ENCODE results near the gene PCDHB1. TPM values are rescaled to one million over a fixed set of nuclear protein-coding genes. Genes with fewer than 3 reads are reported as not detected.
A peak's percentile ranks its signal among the peaks of the same experiment; 100 is the strongest.
"Not testable (repeated sequence)": the region's sequence is repeated elsewhere in the genome, so short reads cannot be mapped to it uniquely, and the experiment has no call there.

The PCDHB1 gene
- total RNA-seq, 1 donor from 2014 or later = 0.12 TPM

- Histone ChIP-seq H3K36me3 (no peaks in the 10 kb centered on the region), H3K4me3 (peak within 1 kb of the TSS; percentile 27), H3K27ac (no peak within 1 kb of the TSS), H3K27me3 (peaks cover under 1% of the 10 kb centered on the region), H3K9me3 (peaks cover 11% of the 10 kb centered on the region), H3K4me1 (no peaks in the 10 kb centered on the region)
- DNase-seq (peak; percentile 51), ATAC-seq (peak; percentile 53)
- TF ChIP-seq CTCF (IDR thresholded peaks at IDR 0.05) = peak; percentile 37
- intact Hi-C loops (cut with DNase I) = no loop called here
Observed at GRCh38 chr5:141100243-141100805, 49.1 kb downstream of the PCDHB1 start, which contains the start of gene PCDHB3. Gene PCDHB3, plus strand, starts transcription at chr5:141100473. Its CDS starts 177 bp downstream, at chr5:141100650.

GRCh38 chr5:141101059-141101458 is 49.9 kb downstream of the PCDHB1 start:
- intact Hi-C loops (cut with DNase I) = no loop called here
- peaks cover 11% of the 10 kb centered on the region for H3K9me3 ChIP-seq
- DNase-seq (no peak), ATAC-seq (no peak)
- peak overlapping the region; percentile 27 for H3K4me3 ChIP-seq
- no peak for TF ChIP-seq CTCF (IDR thresholded peaks at IDR 0.05)
- H3K27me3 ChIP-seq = no peaks in the 10 kb centered on the region
- H3K36me3 ChIP-seq = no peaks in the 10 kb centered on the region
- H3K27ac ChIP-seq = no peak overlapping the region
- H3K4me1 ChIP-seq = no peaks in the 10 kb centered on the region

- DNase-seq; intact Hi-C loops (cut with DNase I); H3K4me3 ChIP-seq; H3K36me3 ChIP-seq; H3K27ac ChIP-seq; H3K27me3 ChIP-seq; H3K4me1 ChIP-seq; ATAC-seq: not testable (repeated sequence)
- peaks cover 11% of the 10 kb centered on the region for H3K9me3 ChIP-seq
Observed at GRCh38 chr5:141102070-141102469, 50.9 kb downstream of the PCDHB1 start.

GRCh38 chr5:141102471-141102870 is 51.3 kb downstream of the PCDHB1 start:
- DNase-seq; ATAC-seq; intact Hi-C loops (cut with DNase I); H3K27me3 ChIP-seq; H3K36me3 ChIP-seq; H3K27ac ChIP-seq; H3K4me1 ChIP-seq; H3K4me3 ChIP-seq: not testable (repeated sequence)
- peaks cover 11% of the 10 kb centered on the region for H3K9me3 ChIP-seq

- Histone ChIP-seq H3K27ac (no peak overlapping the region), H3K4me3 (no peak overlapping the region), H3K9me3 (peaks cover 11% of the 10 kb centered on the region), H3K4me1 (no peaks in the 10 kb centered on the region), H3K27me3 (no peaks in the 10 kb centered on the region), H3K36me3 (no peaks in the 10 kb centered on the region)
- ATAC-seq (no peak), DNase-seq (no peak)
- TF ChIP-seq CTCF (IDR thresholded peaks at IDR 0.05) = no peak
- intact Hi-C loops (cut with DNase I) = no loop called here
Observed at GRCh38 chr5:141105350-141105749, 54.2 kb downstream of the PCDHB1 start.

Other genes starting within 250 kb of the PCDHB1 start
- gene PCDHA4, start 244.3 kb upstream of the PCDHB1 start, total RNA-seq = 1.1 TPM
- gene PCDHA5, start 229.8 kb upstream of the PCDHB1 start, total RNA-seq = 0.43 TPM
- 0.64 TPM for gene PCDHA6, start 223.4 kb upstream of the PCDHB1 start, total RNA-seq
- 0.35 TPM for gene PCDHA7, start 217.1 kb upstream of the PCDHB1 start, total RNA-seq
- 0.49 TPM for gene PCDHA8, start 210.2 kb upstream of the PCDHB1 start, total RNA-seq
- 0.20 TPM for gene PCDHA9, start 203.0 kb upstream of the PCDHB1 start, total RNA-seq
- gene PCDHA10, start 195.5 kb upstream of the PCDHB1 start, total RNA-seq = 1.7 TPM
- 0.38 TPM for gene PCDHA11, start 182.4 kb upstream of the PCDHB1 start, total RNA-seq
- gene PCDHA12, start 176.1 kb upstream of the PCDHB1 start, total RNA-seq = 8.8 TPM
- 2.3 TPM for gene PCDHA13, start 169.2 kb upstream of the PCDHB1 start, total RNA-seq
- gene PCDHAC1, start 125.1 kb upstream of the PCDHB1 start, total RNA-seq = 3.7 TPM
- gene PCDHAC2, start 84.9 kb upstream of the PCDHB1 start, total RNA-seq = 10.0 TPM
- 3.8 TPM for gene PCDHB2, start 43.2 kb downstream of the PCDHB1 start, total RNA-seq
- gene PCDHB3, start 49.1 kb downstream of the PCDHB1 start, total RNA-seq = 1.9 TPM
- gene PCDHB4, start 70.4 kb downstream of the PCDHB1 start, total RNA-seq = 3.0 TPM
- 2.3 TPM for gene PCDHB5, start 83.8 kb downstream of the PCDHB1 start, total RNA-seq
- gene PCDHB6, start 98.7 kb downstream of the PCDHB1 start, total RNA-seq = 0.75 TPM
- 2.8 TPM for gene PCDHB7, start 121.3 kb downstream of the PCDHB1 start, total RNA-seq
- gene PCDHB8, start 126.4 kb downstream of the PCDHB1 start, total RNA-seq = 2.4 TPM
- 4.1 TPM for gene PCDHB16, start 131.0 kb downstream of the PCDHB1 start, total RNA-seq
- 2.5 TPM for gene PCDHB9, start 135.8 kb downstream of the PCDHB1 start, total RNA-seq
- 2.1 TPM for gene PCDHB10, start 141.0 kb downstream of the PCDHB1 start, total RNA-seq
- 2.0 TPM for gene PCDHB11, start 148.3 kb downstream of the PCDHB1 start, total RNA-seq
- 2.8 TPM for gene PCDHB12, start 157.3 kb downstream of the PCDHB1 start, total RNA-seq
- 3.2 TPM for gene PCDHB13, start 162.5 kb downstream of the PCDHB1 start, total RNA-seq
- gene PCDHB14, start 172.0 kb downstream of the PCDHB1 start, total RNA-seq = 3.0 TPM
- 2.5 TPM for gene PCDHB15, start 194.0 kb downstream of the PCDHB1 start, total RNA-seq

Measured in upper lobe of right lung (tissue), 1 donor.